RWPE1 (cell line): ENCODE data around the gene CSMD2.

Experiments used
- CTCF ChIA-PET: fragments of 350-600 bp; sonication (Branson Sonifier 250); formaldehyde crosslinking; extraction: SDS; loops from one replicate; lab custom pipeline; 2021; lab: Yijun Ruan, JAX
- POLR2A ChIA-PET: fragments of 400-600 bp; formaldehyde crosslinking; extraction: SDS; loops from one replicate; lab custom pipeline; 2020; ENCODE audit warnings: antibody characterized with exemption; ENCODE audit not compliant: low non-redundant PET; lab: Yijun Ruan, JAX
- DNase-seq: peaks from one replicate; pipeline ENCODE4 v3.0.0; 2012; ENCODE audit warnings: low spot score
- H3K27ac ChIP-seq: fragments of 450-650 bp; 2 replicates; pipeline ENCODE4 v1.5.1; 2017
- TF ChIP-seq, protein P1 (sequence below): fragments of 450-650 bp; conservative IDR thresholded peaks from 2 replicates; pipeline ENCODE4 v1.5.1; 2017; ENCODE audit warnings: low read depth, mild to moderate bottlenecking

CSMD2 gene

DNA sequence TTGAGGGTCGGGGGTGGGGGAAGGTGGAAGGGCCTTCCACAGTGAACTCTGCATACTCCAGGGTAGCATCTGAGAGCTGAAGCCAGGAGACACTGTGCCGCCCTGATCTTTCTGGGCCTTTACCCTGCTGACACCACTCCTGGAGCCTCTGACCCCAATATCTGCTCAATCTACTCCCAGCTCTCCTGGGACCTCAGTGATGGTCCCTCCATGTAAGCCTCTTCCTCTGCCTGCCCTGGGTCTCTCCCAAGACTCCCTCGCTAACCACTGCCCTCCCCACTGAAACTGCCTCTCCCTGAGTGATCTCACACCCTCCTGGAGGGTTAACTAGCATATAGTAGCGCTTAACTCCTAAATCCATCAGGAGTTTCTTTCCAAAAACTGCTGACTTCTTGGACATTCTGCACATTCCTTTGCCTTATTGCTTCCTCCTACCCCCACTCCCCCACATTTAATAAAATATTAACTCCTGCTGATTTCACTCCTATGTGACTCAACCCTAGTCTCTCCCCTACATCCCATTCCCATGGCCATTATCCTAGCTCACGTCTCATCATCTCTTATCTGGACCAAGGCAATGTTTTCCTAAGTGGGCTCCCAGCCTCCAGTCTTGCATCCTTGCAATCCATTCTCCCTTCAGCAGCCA is 155.6 kb downstream of the CSMD2 start:
- DNase-seq = no peak
- TF ChIP-seq, protein P1, sequence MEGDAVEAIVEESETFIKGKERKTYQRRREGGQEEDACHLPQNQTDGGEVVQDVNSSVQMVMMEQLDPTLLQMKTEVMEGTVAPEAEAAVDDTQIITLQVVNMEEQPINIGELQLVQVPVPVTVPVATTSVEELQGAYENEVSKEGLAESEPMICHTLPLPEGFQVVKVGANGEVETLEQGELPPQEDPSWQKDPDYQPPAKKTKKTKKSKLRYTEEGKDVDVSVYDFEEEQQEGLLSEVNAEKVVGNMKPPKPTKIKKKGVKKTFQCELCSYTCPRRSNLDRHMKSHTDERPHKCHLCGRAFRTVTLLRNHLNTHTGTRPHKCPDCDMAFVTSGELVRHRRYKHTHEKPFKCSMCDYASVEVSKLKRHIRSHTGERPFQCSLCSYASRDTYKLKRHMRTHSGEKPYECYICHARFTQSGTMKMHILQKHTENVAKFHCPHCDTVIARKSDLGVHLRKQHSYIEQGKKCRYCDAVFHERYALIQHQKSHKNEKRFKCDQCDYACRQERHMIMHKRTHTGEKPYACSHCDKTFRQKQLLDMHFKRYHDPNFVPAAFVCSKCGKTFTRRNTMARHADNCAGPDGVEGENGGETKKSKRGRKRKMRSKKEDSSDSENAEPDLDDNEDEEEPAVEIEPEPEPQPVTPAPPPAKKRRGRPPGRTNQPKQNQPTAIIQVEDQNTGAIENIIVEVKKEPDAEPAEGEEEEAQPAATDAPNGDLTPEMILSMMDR = no peak
- CTCF ChIA-PET = no interaction called here
- no peak overlapping the region for H3K27ac ChIP-seq
- POLR2A ChIA-PET = no interaction called here

GRCh38 chr1:34007760-34008159 is 157.3 kb downstream of the CSMD2 start:
- H3K27ac ChIP-seq = no peak overlapping the region
- CTCF ChIA-PET = no interaction called here
- no peak for DNase-seq
- POLR2A ChIA-PET = no interaction called here
- TF ChIP-seq, protein P1 = no peak

- ChIA-PET CTCF (no interaction called here), POLR2A (no interaction called here)
- DNase-seq = no peak
- TF ChIP-seq, protein P1 = no peak
- no peak overlapping the region for H3K27ac ChIP-seq
These were observed 159.7 kb downstream of the CSMD2 start for GRCh38 chr1:34005309-34005708.

DNA sequence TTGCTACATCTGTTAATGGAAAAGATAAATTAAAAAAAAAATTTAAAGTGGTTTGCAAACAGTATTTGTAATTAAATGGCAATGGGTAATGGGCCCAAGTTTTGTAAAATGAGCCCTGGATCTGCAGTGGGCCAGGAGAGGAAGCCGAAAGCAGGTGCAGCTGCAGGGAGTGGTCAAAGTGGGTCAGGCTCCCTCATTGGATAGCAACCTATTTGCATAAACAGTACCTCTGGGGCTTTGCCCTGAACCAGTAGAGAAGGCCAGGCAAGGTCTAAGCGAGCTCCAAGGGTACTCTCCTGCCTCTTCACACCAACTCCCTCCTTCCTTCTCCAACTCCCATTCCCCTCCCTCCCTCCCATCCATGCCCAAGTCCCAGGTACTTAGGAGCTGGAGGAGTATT is 162.2 kb downstream of the CSMD2 start:
- TF ChIP-seq, protein P1 = no peak
- CTCF ChIA-PET = no interaction called here
- DNase-seq = no peak
- POLR2A ChIA-PET = no interaction called here
- H3K27ac ChIP-seq = no peak overlapping the region

DNA sequence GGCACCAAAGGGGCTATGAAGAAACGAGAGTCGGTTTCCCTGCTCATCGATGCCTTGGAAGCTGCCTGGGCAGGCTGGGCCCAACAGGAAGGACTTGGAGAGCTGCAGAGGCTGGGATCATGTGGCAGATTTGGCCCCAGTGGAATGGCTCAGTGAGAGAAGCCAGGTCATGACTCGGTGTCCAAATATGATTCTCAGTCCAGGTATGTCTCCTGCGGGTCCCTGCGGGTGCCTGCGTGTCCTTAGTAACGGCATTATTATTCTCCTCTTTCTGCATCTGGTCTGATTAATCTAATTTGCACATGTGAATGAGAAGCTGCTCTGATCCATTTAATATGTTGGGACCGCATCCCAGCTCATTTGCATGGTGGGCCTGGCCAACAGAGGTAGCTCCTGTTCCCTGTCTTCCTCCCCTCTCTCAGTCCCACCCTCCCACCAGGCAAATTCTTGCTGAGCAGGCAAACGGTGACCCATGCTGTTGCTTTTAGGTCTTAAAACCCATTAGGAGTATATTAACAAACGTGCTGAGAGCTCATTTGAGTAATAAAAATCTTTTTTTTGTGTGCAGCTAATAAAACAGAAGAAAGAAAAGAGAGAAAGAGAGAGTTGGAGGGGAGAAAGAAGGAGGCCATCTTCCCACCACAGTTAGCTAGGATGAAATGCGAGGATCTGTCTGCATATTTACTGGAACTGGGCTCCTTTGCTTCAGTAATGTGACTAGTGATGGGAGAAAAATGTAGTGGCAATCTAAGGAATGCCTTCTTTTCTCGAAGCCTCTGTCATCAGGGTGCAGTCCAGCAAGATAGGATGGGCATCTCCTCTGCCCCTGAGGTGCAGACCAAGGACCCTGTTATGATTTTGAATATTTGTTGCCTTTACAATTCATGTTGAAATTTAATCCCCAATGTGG is 167.6 kb downstream of the CSMD2 start:
- POLR2A ChIA-PET = interaction anchor here (0.6 kb wide), 1 partner anchor 66 kb away, joined by 3 read pairs; no protein-coding TSS in a partner anchor
- TF ChIP-seq, protein P1 = no peak
- no peak overlapping the region for H3K27ac ChIP-seq
- CTCF ChIA-PET = interaction anchor here (0.6 kb wide), 1 partner anchor 1008 kb away, joined by 4 read pairs; no protein-coding TSS in a partner anchor
- no peak for DNase-seq

DNA sequence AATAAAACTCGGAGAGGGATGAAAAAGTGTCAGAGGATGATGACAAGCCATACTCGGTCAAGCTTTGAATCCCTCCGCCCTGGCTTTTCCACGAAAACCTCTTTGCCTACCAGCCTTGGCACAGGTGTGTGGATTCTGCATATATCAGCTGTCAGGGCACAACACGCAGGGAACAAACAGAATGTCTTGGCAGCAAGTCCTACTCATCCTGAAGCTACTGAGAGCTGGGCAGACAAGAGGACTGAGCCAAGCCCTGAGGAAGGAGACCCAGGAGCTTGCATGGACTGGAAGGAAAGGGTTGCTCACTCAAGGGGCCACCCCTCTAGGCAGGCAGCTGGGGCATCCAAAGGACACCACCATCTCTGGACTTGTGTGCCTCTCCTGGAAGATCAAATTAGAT is 168.7 kb downstream of the CSMD2 start:
- CTCF ChIA-PET = no interaction called here
- TF ChIP-seq, protein P1 = no peak
- DNase-seq = no peak
- no peak overlapping the region for H3K27ac ChIP-seq
- POLR2A ChIA-PET = no interaction called here
